ENCODE data around the gene SHB. TPM values are rescaled to one million over a fixed set of nuclear protein-coding genes. Genes with fewer than 3 reads are reported as not detected.

Gene SHB
- total and polyA plus RNA-seq, 2 of the 8 experiments (the other 6 are each of a cell fraction or from before 2014, with no cell fraction given) = 4.1 to 12.6 TPM

DNA sequence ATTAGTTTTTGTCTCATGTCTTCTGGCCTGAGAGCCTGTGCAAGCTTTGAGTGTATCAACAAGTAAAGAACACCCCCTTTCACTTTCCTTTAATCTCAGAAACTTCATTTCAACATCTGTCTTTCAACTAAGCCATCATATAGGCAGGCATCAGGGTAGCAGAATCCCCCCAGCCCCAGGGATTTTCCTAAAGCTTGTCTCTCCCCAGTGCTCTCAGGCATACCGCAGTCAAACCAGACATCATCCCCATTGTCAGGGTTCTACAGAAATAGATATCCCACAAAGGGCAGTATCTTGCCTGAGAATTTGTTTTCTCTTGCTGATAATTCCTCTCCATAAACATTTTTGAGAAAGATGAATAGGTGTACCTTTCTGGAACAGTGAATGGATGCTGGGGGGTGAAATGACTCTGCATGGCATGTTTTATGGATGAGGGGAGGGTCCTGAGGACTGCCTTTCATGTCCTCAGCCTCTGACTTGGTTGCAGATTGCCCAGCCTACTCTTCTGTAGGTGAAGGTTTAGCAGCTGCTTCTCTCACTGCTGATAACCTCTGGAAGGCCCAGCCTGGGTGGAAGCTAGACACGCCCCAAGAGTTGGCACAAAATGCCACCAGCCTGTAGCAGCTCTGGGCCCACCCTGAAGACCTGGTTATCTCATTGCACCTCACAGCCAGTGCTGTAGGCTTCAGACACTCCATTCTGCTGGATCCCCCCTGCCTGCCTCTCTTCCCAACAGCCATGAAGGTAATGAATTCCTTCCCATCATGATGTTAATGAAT is 20.5 kb upstream of the SHB start (continued):
- TF ChIP-seq EGR1 (IDR thresholded peaks at IDR 0.05; ENCODE audit: borderline replicate concordance, low read depth, low read length) = no peak
- no peak for TF ChIP-seq JUN (IDR thresholded peaks at IDR 0.05; ENCODE audit: low read depth, low read length)
- no peak for TF ChIP-seq FOSL1 (IDR thresholded peaks at IDR 0.05; ENCODE audit: insufficient read depth, low read depth, low read length)
- TF ChIP-seq NRF1 (IDR thresholded peaks at IDR 0.05; ENCODE audit: low read depth, low read length) = no peak
- no peak for TF ChIP-seq BRCA1 (IDR thresholded peaks at IDR 0.05; ENCODE audit: low read depth, low read length)
- TF ChIP-seq SRF (IDR thresholded peaks at IDR 0.05; ENCODE audit: low read depth, low read length) = no peak
- no peak for TF ChIP-seq BCL11A (IDR thresholded peaks at IDR 0.05; ENCODE audit: low read depth in 2 of 2, low read length in 2 of 2)
- TF ChIP-seq CEBPB (IDR thresholded peaks at IDR 0.05; ENCODE audit: low read depth, low read length) = no peak
- TF ChIP-seq, protein P1, sequence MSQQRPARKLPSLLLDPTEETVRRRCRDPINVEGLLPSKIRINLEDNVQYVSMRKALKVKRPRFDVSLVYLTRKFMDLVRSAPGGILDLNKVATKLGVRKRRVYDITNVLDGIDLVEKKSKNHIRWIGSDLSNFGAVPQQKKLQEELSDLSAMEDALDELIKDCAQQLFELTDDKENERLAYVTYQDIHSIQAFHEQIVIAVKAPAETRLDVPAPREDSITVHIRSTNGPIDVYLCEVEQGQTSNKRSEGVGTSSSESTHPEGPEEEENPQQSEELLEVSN (IDR thresholded peaks at IDR 0.05) = no peak
- TF ChIP-seq CBX5 (IDR thresholded peaks at IDR 0.05; ENCODE audit: low read depth, low read length) = no peak
- TF ChIP-seq ASH2L (IDR thresholded peaks at IDR 0.05; ENCODE audit: low read length) = no peak
- no peak for TF ChIP-seq HDAC6 (IDR thresholded peaks at IDR 0.05; ENCODE audit: low read depth, low read length)
